ENCODE measurements around the gene DPY30. TPM values are rescaled to one million over a fixed set of nuclear protein-coding genes. Genes with fewer than 3 reads are reported as not detected.
A peak's percentile ranks its signal among the peaks of the same experiment; 100 is the strongest.

Gene DPY30
- total RNA-seq, 1 experiment from 2014 or later, result 133 TPM

DNA sequence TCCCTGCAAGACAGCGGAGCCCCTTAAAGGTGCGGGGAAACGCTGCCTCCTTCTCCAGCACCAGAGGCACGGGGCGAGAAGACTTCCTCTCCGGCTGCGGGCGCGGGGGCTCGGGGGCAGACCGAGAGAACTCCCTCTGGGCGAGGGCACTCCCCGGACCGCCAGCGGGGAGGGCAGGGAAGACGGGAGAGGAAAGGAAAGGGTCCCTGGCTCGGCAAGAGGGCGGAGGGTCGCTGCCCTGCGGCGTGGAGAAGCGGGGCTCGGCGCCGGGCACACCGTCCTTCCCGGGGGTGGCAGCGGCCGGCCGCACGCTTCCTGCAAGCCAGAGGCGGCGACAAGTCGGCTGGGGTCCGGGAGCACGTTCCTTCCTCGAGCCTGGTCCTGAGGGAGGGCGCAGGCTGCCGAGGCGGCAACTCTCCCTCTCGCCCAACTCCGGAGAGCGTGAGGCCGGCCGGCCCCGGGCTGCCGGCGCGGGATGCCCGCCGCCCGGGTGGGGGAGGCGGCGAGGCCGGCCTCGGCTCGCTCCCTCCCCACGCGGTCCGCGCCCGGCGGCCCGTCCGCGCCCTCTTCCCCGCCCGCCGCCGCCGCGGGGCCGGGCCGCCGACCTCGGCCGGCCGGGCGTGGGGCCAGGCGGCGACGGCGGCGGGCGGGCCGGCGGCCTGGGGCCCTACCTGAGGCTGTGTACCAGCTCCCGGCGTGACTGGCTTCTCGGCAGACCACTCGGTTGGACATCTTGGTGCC, 29.9 kb downstream of the DPY30 start:
- peak; percentile 33 for DNase-seq (ENCODE audit: low read depth)

DNA sequence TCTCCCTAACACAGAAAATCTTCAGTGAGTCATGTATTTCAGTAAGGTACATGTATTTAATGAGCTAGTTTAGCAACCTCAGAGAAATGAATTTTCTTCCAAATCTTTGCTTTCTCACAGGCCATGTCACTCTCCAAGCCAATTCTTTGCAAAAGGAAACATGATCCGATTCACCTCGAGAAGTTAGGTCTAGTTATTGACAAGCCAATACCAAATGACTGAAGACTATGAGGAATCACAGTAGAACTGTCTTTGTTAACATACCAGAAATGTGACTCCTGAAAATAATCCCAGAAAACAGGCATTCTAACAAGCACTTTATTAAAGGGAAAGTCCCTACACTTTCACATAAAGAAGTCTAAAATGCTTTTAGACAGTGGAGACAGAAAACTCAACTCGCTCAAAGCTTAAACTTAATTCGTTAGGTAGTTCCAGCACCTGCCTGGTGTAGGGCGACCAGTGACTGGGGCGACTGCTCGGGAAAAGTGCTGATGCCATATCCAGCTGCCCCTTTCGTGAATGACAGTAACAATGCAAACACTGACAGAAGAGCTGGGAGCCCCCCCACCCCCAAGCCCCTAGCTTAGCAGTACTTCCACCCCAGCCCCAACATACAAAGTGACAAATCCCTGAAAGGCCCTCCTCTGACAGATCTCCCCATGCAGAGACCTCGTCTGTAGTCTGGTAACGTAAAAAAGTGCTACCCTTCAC, 30.6 kb downstream of the DPY30 start:
- peak; percentile 43 for DNase-seq (ENCODE audit: low read depth)

DNA sequence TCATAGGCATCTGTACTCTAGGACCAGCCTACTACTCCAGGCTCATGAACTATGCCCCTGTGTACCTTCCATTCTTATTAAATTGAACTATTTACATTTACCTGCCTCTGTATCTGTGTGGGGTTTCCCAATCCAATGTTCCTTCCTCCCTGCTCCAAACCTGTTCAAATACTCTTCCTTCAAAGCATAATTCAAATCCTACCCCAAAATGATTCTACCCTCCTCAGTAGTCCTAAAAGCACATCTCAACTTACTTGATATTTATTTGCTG, 32.5 kb downstream of the DPY30 start:
- DNase-seq (ENCODE audit: low read depth), result no peak

DNA sequence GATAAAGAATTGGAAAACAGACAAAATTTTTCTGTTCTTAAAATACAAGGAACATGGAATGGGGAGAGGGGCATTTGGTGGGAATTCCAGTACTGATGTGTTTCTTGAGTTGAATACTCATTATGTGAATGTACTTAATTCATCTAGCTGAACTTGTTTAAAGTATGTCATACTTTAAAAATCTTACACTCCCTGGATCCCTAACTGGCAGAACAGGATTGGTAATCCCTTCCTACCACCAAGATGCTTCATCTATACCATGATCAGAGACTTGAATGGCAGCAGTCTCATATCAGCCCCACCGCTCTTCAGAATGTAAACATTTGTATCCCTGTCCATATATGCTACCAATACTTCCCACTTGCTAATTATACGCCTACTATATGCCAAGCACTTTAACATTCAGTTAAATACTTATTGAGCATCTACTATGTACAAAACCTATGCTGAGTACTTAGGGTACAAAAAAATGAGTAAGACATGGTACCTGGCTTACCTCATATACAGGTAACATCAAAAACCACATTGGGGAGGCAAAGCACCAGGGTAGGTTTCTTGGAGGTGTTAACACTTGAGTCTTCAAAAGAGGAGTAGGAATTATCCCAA, 34.1 kb downstream of the DPY30 start:
- no peak for DNase-seq (ENCODE audit: low read depth)

DNA sequence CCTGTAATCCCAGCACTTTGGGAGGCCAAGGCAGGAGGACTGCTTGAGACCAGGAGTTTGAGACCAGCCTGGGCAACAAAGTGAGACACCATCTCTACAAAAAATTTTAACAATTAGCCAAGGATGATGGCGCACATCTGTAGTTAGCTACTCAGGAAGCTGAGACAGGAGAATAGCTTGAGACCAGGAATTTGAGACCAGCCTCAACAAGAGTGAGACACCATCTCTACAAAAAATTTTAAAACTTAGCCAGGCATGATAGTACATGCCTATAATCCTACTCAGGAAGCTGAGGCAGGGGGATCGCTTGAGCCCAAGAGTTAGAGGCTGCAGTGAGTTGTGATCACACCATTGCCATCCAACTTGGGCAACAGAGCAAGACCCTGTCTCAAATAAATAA, 35.8 kb downstream of the DPY30 start:
- no peak for DNase-seq (ENCODE audit: low read depth)

DNA sequence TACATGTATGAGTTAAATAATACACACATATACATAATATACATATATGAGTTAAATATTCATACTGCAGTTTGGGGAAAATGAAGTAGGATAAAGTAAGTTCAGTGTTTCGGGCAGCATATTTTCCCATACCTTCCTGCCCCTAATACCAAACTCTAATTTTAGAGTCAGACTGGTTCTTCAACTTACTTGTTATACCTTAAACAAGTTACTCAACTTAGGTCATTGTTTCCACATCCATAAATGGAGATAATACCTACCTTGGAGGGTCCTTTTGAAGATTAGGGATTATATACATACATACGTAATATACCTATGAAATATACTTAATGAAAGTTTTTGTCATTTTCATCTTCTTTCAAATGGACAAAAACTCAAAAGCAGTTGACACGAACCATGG, 37.2 kb downstream of the DPY30 start:
- DNase-seq (ENCODE audit: low read depth), result no peak

DNA sequence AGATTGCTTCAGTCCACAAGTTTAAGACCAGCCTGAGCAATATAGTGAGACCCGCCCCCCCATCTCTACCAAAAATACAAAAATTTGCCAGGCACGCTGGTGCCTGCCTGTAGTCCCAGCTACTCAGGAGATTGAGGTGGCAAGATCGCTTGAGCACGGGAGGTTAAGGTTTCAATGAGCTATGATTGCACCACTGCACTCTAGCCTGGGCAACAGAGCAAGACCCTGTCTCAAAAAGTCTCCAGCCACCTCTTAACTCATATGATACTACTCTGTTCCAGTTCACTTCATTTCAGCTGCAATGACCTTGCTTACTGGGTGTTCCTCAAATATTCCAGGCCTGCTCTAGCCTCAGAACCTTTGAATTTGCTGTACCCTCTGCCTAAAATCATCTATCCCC, 40.2 kb downstream of the DPY30 start:
- DNase-seq (ENCODE audit: low read depth), result no peak

DNA sequence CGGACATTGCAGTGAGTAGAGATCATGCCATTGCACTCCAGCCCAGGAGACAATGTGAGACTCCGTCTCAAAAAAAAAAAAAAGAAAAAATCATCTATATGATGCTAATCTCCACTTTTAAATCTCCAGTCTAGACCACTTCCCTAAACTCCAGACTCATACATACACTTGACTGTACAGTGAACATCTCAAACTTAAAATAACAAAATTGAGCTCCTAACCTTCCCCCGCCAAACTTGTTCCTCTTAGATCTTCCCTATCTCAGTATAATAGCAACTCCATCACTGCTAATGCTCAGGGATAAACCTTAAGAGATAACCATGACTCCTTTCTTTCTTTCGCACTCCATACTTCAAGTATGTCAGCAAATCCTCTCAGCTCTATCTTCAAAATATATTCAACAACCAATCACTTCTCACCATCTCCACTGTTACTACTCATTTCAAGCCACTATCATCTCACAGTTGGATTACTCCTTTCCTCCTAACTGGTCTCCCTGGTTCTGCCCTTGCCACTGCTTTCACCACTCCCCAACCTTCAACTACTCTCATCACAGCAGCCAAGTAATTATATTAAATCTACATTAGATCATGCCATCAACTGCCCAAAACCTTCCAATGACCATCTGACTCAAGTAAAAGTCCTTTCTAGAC, 40.7 kb downstream of the DPY30 start:
- DNase-seq (ENCODE audit: low read depth), result no peak

DNA sequence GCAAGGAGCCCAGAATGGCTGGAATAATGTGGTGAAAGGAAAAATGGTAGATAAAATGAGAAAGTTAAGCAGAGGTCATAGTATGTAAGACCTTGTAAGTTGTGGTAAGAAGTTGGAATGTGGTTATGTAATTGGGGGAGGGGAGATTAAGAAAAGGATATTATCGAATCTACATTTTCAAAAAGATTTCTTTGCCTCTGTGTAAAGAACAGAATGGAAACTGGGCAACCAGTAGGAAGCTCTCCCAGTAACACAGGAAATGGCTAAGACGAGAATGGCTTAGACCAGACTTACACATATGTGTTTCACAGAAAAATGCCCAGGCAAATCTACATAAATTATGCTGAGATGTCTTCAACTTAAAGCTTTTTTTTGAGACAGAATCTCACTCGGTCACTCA, 42.0 kb downstream of the DPY30 start:
- no peak for DNase-seq (ENCODE audit: low read depth)

DNA sequence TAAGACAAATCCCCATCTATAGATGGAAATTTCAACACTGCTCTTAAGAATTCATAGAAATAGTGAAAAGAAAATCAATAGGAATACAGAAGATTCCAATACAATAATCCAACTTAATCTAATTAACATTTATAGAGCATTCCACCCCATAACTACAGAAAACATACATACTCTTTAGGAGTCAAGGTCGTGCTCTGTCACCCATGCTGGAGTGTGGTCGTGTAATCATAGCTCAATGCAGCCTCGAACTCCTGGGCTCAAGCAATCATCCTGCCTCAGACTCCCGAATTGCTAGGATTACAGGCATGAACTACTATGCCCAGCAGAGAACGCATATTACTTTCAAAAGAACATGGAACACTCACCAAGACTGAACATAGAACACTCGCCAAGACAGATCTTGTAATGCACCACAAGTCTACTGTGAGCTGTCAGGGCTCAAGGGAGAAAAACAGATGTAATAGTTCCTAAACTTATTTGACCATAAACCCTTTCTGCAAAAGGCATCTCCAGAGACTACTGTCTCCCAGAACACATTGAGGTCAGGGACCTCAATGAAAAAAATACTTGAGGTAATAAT, 42.9 kb downstream of the DPY30 start:
- DNase-seq (ENCODE audit: low read depth), result no peak

DNA sequence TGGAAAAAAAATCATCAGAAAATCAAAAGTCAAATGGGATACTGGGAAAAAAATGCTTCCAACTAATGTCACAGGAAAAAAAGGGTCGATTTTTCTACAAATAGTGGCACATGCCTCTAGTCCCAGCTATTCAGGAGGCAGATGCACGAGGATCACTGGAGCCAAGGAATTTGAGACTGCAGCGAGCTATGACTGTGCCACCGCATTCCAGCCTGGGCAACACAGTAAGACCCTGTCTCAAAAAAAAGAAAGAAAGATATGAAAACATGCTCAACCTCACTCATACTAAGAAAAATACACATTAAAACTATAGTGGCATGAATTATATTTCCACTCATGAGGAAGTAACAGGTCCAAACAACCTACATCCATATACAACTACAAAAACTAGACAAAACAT, 46.7 kb downstream of the DPY30 start:
- no peak for DNase-seq (ENCODE audit: low read depth)

DNA sequence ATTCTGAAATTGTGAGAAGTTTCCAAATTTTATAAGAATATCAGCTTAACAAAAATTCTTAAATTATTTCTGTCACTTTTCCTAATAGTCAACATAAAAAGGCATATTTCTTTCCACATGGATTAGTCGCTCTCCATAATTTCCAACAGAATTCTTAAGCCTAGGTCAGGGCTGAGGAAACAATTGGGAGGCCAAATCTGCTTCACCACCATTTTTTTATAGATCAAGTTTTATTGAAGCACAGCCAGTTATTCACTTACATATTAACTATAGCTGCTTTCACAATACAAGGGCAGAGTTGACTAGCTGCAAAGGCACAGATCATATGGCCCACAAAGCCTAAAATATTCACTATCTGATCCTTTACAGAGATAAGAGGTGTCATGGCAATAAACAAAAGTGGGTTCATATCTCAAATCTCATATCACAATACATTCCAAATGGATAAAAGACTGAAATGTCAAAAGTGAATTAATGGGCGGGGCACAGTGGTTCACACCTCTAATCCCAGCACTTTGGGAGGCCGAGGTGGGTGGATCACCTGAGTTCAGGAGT, 47.5 kb downstream of the DPY30 start:
- DNase-seq (ENCODE audit: low read depth), result no peak

DNA sequence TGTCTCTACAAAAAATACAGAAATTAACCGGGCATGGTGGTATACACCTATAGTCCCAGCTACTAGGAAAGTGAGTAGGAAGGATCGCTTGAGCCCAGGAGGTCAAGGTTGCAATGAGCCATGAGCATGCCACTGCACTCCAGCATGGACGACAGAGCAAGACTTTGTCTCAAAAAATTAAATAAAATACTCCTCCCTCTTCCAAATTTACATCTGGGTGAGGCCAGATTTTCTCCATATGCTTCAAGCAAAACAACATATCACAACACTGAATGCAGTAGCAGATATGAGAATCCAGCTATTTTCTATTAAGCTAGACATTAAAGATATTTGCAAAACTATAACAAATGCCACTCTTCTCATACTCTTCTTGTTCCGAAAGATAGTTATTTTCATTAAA, 49.7 kb downstream of the DPY30 start:
- no peak for DNase-seq (ENCODE audit: low read depth)

DNA sequence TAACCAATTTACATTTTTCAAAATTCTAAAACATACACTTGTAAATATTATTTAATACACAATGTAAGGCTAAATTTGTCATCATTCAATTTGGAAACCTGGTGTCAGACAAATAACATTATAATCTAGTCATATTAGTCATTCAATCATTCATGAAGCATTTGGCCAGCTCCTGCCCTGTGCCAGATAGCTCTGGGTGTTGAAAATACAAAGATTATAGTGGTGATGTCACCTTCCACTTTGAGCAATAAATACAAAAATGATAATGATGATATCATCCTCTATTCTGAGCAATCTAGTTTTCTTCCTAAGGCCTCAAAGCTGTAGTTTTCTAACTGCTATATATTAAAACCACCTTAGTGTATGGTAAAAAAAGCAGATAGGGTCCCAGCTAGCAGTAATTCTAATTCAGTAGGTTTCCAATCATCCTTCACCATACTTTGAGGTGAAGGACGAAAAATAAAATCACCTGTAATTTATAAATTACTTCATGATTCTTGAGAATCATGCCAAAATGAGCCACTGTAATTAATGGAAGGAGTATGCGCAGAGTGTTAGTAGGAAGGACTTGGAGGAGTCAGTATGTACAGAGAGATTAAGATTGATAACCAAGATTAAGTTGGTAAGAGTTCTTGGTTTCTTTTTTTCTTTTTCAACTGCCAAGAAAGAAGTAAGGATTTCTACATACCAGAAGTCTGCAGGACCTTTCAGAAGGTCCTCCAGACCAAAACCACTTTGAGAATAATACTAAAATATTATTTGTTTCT, 52.0 kb downstream of the DPY30 start:
- DNase-seq (ENCODE audit: low read depth), result peak; percentile 55

DNA sequence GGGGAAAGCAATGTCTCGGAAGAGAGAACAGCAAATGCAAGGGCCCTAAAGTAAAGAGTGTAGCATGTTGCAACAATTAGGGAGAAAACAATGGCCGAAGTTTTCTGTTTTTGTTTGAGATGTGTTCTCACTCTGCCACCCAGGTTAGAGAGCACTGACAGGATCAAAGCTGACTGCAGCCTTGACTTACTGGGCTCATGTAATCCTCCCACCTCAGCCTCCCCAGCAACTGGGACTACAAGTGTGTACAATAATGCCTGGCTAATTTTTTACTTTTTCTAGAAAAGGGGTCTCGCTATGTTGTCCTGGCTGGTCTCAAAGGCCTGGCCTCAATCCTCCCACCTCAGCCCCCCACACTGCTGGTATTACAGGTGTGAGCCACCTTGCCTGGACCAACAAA, 52.7 kb downstream of the DPY30 start:
- DNase-seq (ENCODE audit: low read depth), result no peak

DNA sequence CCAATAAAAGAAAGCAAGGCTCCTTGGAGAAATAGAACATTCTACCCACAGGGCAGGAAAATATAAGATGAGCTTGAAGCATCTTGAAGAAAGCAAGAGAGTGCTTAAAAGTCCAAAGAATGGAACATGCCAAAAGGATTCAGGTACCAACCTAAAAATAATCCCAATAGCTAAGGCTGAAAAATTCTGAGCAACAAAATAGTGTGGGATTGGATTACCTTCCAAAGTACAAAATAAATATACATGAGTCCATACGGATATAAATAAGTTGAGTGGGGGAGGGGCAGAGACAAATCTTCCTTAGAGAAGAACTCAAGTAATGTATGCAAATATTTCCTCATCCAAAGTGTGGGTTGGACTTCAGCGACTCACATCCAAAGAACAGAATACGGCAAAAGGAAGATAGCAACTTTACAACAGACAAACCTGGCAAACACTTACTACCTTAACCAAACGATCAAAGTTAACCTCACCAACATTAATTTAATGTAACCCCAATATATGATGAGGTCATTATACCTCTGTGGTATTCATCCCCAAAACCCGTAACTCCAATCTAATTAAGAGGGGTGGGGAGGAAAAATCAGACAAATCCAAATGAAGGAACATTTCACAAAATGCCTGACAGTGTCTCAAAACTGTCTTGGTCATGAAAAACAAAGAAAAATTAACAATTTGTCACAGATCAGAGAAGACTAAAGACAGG, 55.7 kb downstream of the DPY30 start:
- DNase-seq (ENCODE audit: low read depth), result no peak

DNA sequence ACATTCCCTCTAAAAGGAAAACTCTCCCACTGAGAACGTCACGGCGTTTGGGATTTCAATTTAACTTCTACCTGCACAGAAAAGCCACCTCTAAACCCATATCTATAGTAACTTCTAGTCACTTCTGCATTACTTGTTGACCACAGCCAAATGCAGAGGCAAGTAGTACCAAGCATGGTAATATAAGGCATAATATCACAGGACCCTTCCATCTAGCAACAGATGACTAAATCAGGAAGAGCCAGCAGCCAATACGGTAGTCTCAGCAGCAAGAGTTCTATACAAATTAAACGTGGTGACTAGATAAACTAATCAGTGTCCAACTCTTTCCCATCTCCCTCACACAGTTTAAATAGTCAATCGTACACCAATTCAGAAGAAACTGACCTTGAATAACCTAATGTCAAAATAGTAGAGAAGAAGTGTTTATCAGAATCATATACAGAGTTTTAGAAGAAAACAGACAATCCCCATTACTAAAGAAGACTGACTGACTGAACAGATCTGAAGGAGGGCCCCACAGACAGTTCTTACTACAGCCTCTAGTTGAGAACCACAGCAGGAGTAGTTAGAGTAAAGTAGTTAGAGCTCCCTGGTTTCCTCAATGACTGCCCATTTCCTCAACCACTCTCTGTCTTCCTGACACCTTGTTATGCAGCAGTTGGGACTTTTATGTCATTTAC, 58.8 kb downstream of the DPY30 start:
- DNase-seq (ENCODE audit: low read depth), result no peak

DNA sequence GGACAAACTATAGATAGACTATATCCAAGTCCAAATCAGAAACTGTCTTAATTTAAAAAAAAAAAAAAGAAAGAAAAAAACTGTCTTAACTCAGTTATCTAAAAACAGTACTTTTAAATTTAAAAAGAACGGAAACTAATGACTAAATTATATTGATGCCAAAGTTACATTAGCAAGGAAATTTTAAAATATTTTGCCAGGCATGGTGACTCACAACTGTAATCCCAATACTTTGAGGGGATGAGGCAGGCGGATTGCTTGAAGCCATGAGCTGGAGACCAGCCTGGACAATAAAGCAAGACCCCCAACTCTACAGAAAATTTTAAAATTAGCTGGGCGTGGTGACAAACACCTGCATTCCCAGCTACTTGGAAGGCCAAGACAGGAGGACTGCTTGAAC, 59.6 kb downstream of the DPY30 start:
- no peak for DNase-seq (ENCODE audit: low read depth)

DNA sequence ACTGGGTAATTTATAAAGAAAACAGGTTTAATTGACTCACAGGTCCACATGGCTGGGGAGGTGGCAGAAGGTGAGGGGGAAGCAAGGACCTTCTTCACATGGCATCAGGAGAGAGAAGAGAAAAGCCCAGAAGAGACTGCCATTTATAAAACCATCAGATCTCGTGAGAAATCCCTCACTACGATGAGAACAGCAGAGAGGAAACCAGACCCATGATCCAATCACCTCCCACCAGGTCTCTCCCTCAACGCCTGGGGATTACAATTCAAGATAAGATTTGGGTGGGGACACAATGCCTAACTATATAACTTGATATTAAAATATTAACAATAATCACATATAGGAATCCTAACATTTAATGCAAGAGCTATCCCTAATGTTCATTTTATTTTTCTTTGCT, 60.6 kb downstream of the DPY30 start:
- DNase-seq (ENCODE audit: low read depth), result no peak

DNA sequence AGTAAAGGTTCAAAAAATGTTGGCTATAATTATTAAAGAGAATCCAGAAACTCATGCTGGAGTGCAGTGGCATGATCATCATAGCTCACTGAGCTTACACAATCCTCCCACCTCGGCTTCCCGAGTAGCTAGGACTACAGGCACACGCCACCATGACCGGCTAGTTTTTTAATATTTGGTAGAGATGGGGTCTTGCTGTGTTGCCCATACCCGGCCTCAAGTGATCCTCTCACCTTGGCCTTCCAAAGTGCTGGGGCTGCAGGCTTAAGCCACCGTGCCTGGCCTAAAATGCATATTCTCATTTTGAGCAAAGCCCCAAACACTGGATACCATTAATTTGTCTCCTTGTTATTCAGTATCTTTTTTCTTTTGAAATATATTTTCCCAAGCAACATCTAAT, 61.2 kb downstream of the DPY30 start:
- no peak for DNase-seq (ENCODE audit: low read depth)
